ENCODE measurements around the gene CRADD. TPM values are rescaled to one million over a fixed set of nuclear protein-coding genes. Genes with fewer than 3 reads are reported as not detected.

CRADD gene
- total RNA-seq, 1 experiment from 2014 or later = 10.1 TPM

GRCh38 chr12:93669452-93669851 is 7.7 kb upstream of the CRADD start:
- Mint-ChIP-seq H3K4me1 (ENCODE audit: low read depth, unreplicated experiment) (peaks cover 12% of the 10 kb centered on the region), H3K9me3 (ENCODE audit: low read depth, unreplicated experiment) (peaks cover 8% of the 10 kb centered on the region), H3K4me3 (ENCODE audit: low read depth, unreplicated experiment) (no peak overlapping the region), H3K27ac (ENCODE audit: unreplicated experiment) (no peak overlapping the region), H3K36me3 (ENCODE audit: insufficient read depth, unreplicated experiment) (no peaks in the 10 kb centered on the region), H3K27me3 (ENCODE audit: unreplicated experiment) (no peaks in the 10 kb centered on the region)
- CTCF ChIA-PET = no interaction called here
- no TSS peak for BruUV-seq (replicated peaks)
- no peak for DNase-seq
- intact Hi-C loops (cut with micrococcal nuclease; ENCODE audit: unreplicated experiment) = no loop called here
- TF ChIP-seq, protein P1, sequence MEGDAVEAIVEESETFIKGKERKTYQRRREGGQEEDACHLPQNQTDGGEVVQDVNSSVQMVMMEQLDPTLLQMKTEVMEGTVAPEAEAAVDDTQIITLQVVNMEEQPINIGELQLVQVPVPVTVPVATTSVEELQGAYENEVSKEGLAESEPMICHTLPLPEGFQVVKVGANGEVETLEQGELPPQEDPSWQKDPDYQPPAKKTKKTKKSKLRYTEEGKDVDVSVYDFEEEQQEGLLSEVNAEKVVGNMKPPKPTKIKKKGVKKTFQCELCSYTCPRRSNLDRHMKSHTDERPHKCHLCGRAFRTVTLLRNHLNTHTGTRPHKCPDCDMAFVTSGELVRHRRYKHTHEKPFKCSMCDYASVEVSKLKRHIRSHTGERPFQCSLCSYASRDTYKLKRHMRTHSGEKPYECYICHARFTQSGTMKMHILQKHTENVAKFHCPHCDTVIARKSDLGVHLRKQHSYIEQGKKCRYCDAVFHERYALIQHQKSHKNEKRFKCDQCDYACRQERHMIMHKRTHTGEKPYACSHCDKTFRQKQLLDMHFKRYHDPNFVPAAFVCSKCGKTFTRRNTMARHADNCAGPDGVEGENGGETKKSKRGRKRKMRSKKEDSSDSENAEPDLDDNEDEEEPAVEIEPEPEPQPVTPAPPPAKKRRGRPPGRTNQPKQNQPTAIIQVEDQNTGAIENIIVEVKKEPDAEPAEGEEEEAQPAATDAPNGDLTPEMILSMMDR (IDR thresholded peaks at IDR 0.05; ENCODE audit: unreplicated experiment) = no peak

GRCh38 chr12:93670104-93670503 is 7.1 kb upstream of the CRADD start:
- Mint-ChIP-seq H3K36me3 (ENCODE audit: insufficient read depth, unreplicated experiment) (no peaks in the 10 kb centered on the region), H3K27me3 (ENCODE audit: unreplicated experiment) (no peaks in the 10 kb centered on the region), H3K4me3 (ENCODE audit: low read depth, unreplicated experiment) (no peak overlapping the region), H3K9me3 (ENCODE audit: low read depth, unreplicated experiment) (peaks cover 6% of the 10 kb centered on the region), H3K27ac (ENCODE audit: unreplicated experiment) (no peak overlapping the region), H3K4me1 (ENCODE audit: low read depth, unreplicated experiment) (peaks cover 12% of the 10 kb centered on the region)
- no peak for DNase-seq
- CTCF ChIA-PET = no interaction called here
- TF ChIP-seq, protein P1 (IDR thresholded peaks at IDR 0.05; ENCODE audit: unreplicated experiment) = no peak
- intact Hi-C loops (cut with micrococcal nuclease; ENCODE audit: unreplicated experiment) = no loop called here
- BruUV-seq (replicated peaks) = no TSS peak

DNA sequence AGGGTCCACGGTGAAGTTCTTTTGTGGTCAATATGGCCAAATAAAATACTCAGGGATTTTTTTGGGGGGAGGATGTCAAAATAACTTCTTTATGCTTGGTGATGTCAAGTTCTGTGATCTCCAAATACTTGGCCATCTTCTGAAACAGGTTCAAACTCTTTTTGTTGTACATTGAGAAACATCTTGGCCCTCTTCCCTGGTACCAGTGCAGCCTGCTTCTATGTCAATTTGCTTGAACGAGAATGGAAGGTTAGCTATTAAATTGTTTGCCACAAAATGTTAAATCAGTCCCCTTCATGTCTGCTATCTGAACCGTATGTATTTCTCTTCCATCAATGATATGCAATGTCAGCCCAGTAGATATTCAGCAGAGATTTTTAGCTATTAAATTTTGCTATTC is 6.1 kb upstream of the CRADD start:
- Mint-ChIP-seq H3K4me1 (ENCODE audit: low read depth, unreplicated experiment) (peaks cover 12% of the 10 kb centered on the region), H3K36me3 (ENCODE audit: insufficient read depth, unreplicated experiment) (no peaks in the 10 kb centered on the region), H3K27ac (ENCODE audit: unreplicated experiment) (no peak overlapping the region), H3K27me3 (ENCODE audit: unreplicated experiment) (no peaks in the 10 kb centered on the region), H3K9me3 (ENCODE audit: low read depth, unreplicated experiment) (peaks cover 6% of the 10 kb centered on the region), H3K4me3 (ENCODE audit: low read depth, unreplicated experiment) (no peak overlapping the region)
- TF ChIP-seq, protein P1 (IDR thresholded peaks at IDR 0.05; ENCODE audit: unreplicated experiment) = no peak
- intact Hi-C loops (cut with micrococcal nuclease; ENCODE audit: unreplicated experiment) = no loop called here
- CTCF ChIA-PET = no interaction called here
- no TSS peak for BruUV-seq (replicated peaks)
- DNase-seq = no peak

DNA sequence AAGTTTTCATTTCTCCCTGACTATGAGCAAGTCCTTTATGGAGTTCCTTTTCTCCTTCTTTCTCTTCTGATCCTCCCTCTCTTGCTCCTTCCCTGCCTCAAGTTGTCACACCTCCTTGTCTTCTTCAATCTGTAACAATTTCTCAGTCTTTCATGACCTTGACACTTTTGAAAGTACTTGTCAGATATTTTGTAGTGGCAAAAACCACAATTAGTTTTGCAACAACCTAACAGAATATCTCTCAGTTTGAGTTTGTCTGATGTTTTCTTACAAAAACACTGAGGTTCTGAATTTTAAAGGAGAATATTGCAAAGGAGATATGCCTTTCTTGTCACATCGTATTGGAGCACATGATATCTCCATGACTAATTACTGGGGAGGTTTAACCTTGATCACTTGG is 4.1 kb upstream of the CRADD start:
- Mint-ChIP-seq H3K4me3 (ENCODE audit: low read depth, unreplicated experiment) (no peak overlapping the region), H3K27me3 (ENCODE audit: unreplicated experiment) (no peaks in the 10 kb centered on the region), H3K4me1 (ENCODE audit: low read depth, unreplicated experiment) (peaks cover 12% of the 10 kb centered on the region), H3K36me3 (ENCODE audit: insufficient read depth, unreplicated experiment) (peaks cover 16% of the 10 kb centered on the region), H3K27ac (ENCODE audit: unreplicated experiment) (no peak overlapping the region), H3K9me3 (ENCODE audit: low read depth, unreplicated experiment) (peaks cover 6% of the 10 kb centered on the region)
- no peak for DNase-seq
- intact Hi-C loops (cut with micrococcal nuclease; ENCODE audit: unreplicated experiment) = no loop called here
- no TSS peak for BruUV-seq (replicated peaks)
- TF ChIP-seq, protein P1 (IDR thresholded peaks at IDR 0.05; ENCODE audit: unreplicated experiment) = no peak
- CTCF ChIA-PET = interaction anchor here (0.7 kb wide), 1 partner anchor 83 kb away, joined by 4 read pairs; no protein-coding TSS in a partner anchor
